Activated gamma-delta T cell treated with Interleukin-2 at 50 U/mL for 16 hours (primary cell): ENCODE data around the gene ANKRD13A.
"Not testable (repeated sequence)": the region's sequence is repeated elsewhere in the genome, so short reads cannot be mapped to it uniquely, and the experiment has no call there.

Source experiments
- DNase-seq: peaks from one replicate; pipeline ENCODE4 v3.0.0-alpha.2; 2020

Gene ANKRD13A

GRCh38 chr12:109986236-109986635 lies 13.0 kb upstream of the ANKRD13A start:
- not testable (repeated sequence) for DNase-seq

GRCh38 chr12:109987615-109988014 lies 11.6 kb upstream of the ANKRD13A start:
- DNase-seq, result no peak

- DNase-seq, result no peak
Observed at GRCh38 chr12:109988274-109988673, 11.0 kb upstream of the ANKRD13A start.

- no peak for DNase-seq
Observed at GRCh38 chr12:109988903-109989302, 10.3 kb upstream of the ANKRD13A start.

- DNase-seq, result no peak
Observed at GRCh38 chr12:109989380-109989779, 9.8 kb upstream of the ANKRD13A start.

- DNase-seq, result no peak
Observed at GRCh38 chr12:109991586-109991985, 7.6 kb upstream of the ANKRD13A start.

- no peak for DNase-seq
Observed at GRCh38 chr12:109993091-109993490, 6.1 kb upstream of the ANKRD13A start.

- no peak for DNase-seq
Observed at GRCh38 chr12:109994401-109995175, 4.6 kb upstream of the ANKRD13A start.

GRCh38 chr12:109995361-109995685 lies 3.9 kb upstream of the ANKRD13A start:
- no peak for DNase-seq

- peak; percentile 94 for DNase-seq
Observed at GRCh38 chr12:109995686-109996482, 3.3 kb upstream of the ANKRD13A start, which contains the start of gene GIT2. Gene GIT2, minus strand, starts transcription at chr12:109996368. Its CDS starts 144 bp downstream, at chr12:109996224.

- no peak for DNase-seq
Observed at GRCh38 chr12:109996483-109996853, 2.8 kb upstream of the ANKRD13A start.

- no peak for DNase-seq
Observed at GRCh38 chr12:109997393-109997792, 1.8 kb upstream of the ANKRD13A start.

GRCh38 chr12:109998241-109998903 lies 858 bp upstream of the ANKRD13A start:
- no peak for DNase-seq

- DNase-seq, result no peak
Observed at GRCh38 chr12:109999649-109999971, 380 bp downstream of the ANKRD13A start.

GRCh38 chr12:109999983-110000505 lies 814 bp downstream of the ANKRD13A start:
- no peak for DNase-seq

- DNase-seq, result no peak
Observed at GRCh38 chr12:110001596-110001995, 2.4 kb downstream of the ANKRD13A start.

GRCh38 chr12:110002676-110003515 lies 3.7 kb downstream of the ANKRD13A start:
- DNase-seq, result no peak

- no peak for DNase-seq
Observed at GRCh38 chr12:110004598-110004997, 5.4 kb downstream of the ANKRD13A start.

GRCh38 chr12:110005319-110005973 lies 6.2 kb downstream of the ANKRD13A start:
- DNase-seq, result no peak

GRCh38 chr12:110006115-110006514 lies 6.9 kb downstream of the ANKRD13A start:
- no peak for DNase-seq

- no peak for DNase-seq
Observed at GRCh38 chr12:110007881-110008280, 8.7 kb downstream of the ANKRD13A start.
